NCI-H2029 treated with DMSO at 0.1 percent for 48 hours (cell line): ENCODE measurements around the gene RSPO4.

Experiments used
- DNase-seq: peaks from one replicate; lab custom pipeline; 2025; lab: John Stamatoyannopoulos, UW

RSPO4 gene

DNA sequence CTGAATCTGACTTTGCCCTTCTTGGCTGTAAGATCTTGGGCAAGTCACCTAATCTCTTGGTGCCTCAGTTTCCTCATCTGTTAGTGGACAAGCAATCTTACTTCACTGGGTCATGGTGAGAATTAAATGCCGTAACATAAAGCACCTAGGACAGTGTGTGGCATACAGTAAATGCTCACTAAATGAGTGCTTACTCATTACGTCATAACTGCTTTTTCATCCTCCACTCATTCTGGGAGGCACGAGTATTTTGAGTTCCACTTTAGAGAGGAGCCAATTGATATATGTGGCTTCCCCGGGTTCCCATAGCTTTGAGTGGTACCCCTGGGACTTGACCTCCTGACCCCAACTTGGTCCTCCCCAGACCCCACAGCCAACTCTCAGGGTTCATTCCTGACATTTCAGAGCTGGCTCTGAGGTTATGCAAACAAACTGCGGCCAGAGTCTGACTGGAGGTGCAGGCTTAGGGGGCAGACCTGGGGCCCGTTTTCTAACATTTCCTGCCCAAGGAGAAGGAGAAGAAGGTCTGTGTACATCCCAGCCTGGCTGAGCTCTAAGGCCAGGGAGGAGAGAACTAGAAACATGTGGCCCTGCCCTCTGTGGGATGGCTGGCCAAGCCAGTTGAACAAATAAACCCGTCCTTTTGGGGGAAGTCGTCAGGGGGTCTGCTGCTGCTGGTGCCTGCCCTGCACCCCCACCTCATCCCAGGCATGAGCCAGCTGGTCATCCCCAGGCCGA, 91.8 kb downstream of the RSPO4 start:
- DNase-seq, result no peak

DNA sequence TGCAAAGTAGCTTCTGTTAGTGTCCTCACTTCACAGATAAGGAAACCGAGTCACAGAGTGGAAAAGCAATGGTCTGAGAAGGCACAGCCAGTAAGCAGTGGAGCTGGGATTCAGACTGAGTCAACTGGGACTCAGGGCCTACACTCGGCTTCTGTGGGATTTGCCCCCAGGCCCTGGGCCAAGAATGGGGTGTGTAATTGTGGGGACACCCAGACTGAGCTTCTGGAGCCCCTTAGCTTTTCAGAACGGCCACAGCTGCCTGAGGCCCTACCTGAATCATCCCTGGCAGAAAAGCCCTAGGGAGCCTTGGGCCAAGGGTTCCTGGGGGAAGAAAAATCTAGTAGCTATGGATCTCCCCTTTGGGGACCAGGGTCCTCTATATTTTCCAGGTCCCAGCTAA, 92.5 kb downstream of the RSPO4 start:
- no peak for DNase-seq
